Measurements from ENCODE around the gene SERPINA1. TPM values are rescaled to one million over a fixed set of nuclear protein-coding genes. Genes with fewer than 3 reads are reported as not detected.

The SERPINA1 gene
- total RNA-seq, 3 donors from 2014 or later (not counting 1 experiment from before 2014, with no cell fraction given) = 12.7 to 65.3 (median 48.3) TPM

GRCh38 chr14:94395888-94396574 is 7.6 kb upstream of the SERPINA1 start:
- no peak overlapping the region for H3K4me3 Mint-ChIP-seq
- no peaks in the 10 kb centered on the region for H3K36me3 ChIP-seq (ENCODE audit: control insufficient read depth, insufficient read depth, low read length)
- no peaks in the 10 kb centered on the region for H3K9me3 Mint-ChIP-seq
- no peak for ATAC-seq
- H3K4me1 Mint-ChIP-seq = peaks cover 12 to 15% of the 10 kb centered on the region in 2 donors
- no peak overlapping the region for H3K27ac ChIP-seq (ENCODE audit: low read length)
- DNase-seq = no peak
- H3K27me3 Mint-ChIP-seq (ENCODE audit: low read depth in 2 of 2) = peaks cover 11 to 47% of the 10 kb centered on the region in 2 donors
- no peak overlapping the region for H3K4me3 ChIP-seq (ENCODE audit: low read length)
- H3K4me1 ChIP-seq (ENCODE audit: control insufficient read depth, insufficient read depth, low read length) = peaks cover 37% of the 10 kb centered on the region
- intact Hi-C loops (cut with micrococcal nuclease) = no loop called here
- no peaks in the 10 kb centered on the region for H3K9me3 ChIP-seq (ENCODE audit: control insufficient read depth, insufficient read depth, low read length)
- no peak overlapping the region for H3K27ac Mint-ChIP-seq
- H3K27me3 ChIP-seq (ENCODE audit: control insufficient read depth, insufficient read depth, low read length) = no peaks in the 10 kb centered on the region
- TF ChIP-seq, protein P1, sequence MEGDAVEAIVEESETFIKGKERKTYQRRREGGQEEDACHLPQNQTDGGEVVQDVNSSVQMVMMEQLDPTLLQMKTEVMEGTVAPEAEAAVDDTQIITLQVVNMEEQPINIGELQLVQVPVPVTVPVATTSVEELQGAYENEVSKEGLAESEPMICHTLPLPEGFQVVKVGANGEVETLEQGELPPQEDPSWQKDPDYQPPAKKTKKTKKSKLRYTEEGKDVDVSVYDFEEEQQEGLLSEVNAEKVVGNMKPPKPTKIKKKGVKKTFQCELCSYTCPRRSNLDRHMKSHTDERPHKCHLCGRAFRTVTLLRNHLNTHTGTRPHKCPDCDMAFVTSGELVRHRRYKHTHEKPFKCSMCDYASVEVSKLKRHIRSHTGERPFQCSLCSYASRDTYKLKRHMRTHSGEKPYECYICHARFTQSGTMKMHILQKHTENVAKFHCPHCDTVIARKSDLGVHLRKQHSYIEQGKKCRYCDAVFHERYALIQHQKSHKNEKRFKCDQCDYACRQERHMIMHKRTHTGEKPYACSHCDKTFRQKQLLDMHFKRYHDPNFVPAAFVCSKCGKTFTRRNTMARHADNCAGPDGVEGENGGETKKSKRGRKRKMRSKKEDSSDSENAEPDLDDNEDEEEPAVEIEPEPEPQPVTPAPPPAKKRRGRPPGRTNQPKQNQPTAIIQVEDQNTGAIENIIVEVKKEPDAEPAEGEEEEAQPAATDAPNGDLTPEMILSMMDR (IDR thresholded peaks at IDR 0.05) = no peak
- H3K36me3 Mint-ChIP-seq = no peaks in the 10 kb centered on the region
- WGBS (ENCODE audit: insufficient coverage) = 80% methylated on average over 5 of the region's 5 CpGs

GRCh38 chr14:94395282-94395887 is 7.0 kb upstream of the SERPINA1 start:
- WGBS (ENCODE audit: insufficient coverage) = 92% methylated on average over 3 of the region's 4 CpGs
- H3K9me3 Mint-ChIP-seq = no peaks in the 10 kb centered on the region
- Histone ChIP-seq H3K9me3 (ENCODE audit: control insufficient read depth, insufficient read depth, low read length) (no peaks in the 10 kb centered on the region), H3K27me3 (ENCODE audit: control insufficient read depth, insufficient read depth, low read length) (no peaks in the 10 kb centered on the region), H3K4me1 (ENCODE audit: control insufficient read depth, insufficient read depth, low read length) (peaks cover 43% of the 10 kb centered on the region), H3K27ac (ENCODE audit: low read length) (no peak overlapping the region), H3K36me3 (ENCODE audit: control insufficient read depth, insufficient read depth, low read length) (no peaks in the 10 kb centered on the region), H3K4me3 (ENCODE audit: low read length) (no peak overlapping the region)
- no peak overlapping the region for H3K27ac Mint-ChIP-seq
- intact Hi-C loops (cut with micrococcal nuclease) = no loop called here
- no peak overlapping the region for H3K4me3 Mint-ChIP-seq
- no peak for ATAC-seq
- peaks cover 12 to 15% of the 10 kb centered on the region in 2 donors for H3K4me1 Mint-ChIP-seq
- no peaks in the 10 kb centered on the region for H3K36me3 Mint-ChIP-seq
- no peak for DNase-seq
- H3K27me3 Mint-ChIP-seq (ENCODE audit: low read depth in 2 of 2) = peaks cover 11 to 47% of the 10 kb centered on the region in 2 donors
- TF ChIP-seq, protein P1 (IDR thresholded peaks at IDR 0.05) = no peak

- Histone ChIP-seq H3K27me3 (ENCODE audit: control insufficient read depth, insufficient read depth, low read length) (no peaks in the 10 kb centered on the region), H3K4me1 (ENCODE audit: control insufficient read depth, insufficient read depth, low read length) (peaks cover 47% of the 10 kb centered on the region), H3K4me3 (ENCODE audit: low read length) (no peak overlapping the region), H3K9me3 (ENCODE audit: control insufficient read depth, insufficient read depth, low read length) (no peaks in the 10 kb centered on the region), H3K36me3 (ENCODE audit: control insufficient read depth, insufficient read depth, low read length) (no peaks in the 10 kb centered on the region), H3K27ac (ENCODE audit: low read length) (no peak overlapping the region)
- H3K4me3 Mint-ChIP-seq = no peak overlapping the region
- intact Hi-C loops (cut with micrococcal nuclease) = no loop called here
- peak in 2 of 3 donors; percentile 12 to 35 for ATAC-seq
- peaks cover 11 to 47% of the 10 kb centered on the region in 2 donors for H3K27me3 Mint-ChIP-seq (ENCODE audit: low read depth in 2 of 2)
- peak in 1 of 2 donors; percentile 7 for DNase-seq
- TF ChIP-seq, protein P1 (IDR thresholded peaks at IDR 0.05) = no peak
- no peaks in the 10 kb centered on the region for H3K36me3 Mint-ChIP-seq
- no peak overlapping the region for H3K27ac Mint-ChIP-seq
- 50% methylated on average over 9 of the region's 9 CpGs for WGBS (ENCODE audit: insufficient coverage)
- no peaks in the 10 kb centered on the region for H3K9me3 Mint-ChIP-seq
- peaks cover 12 to 15% of the 10 kb centered on the region in 2 donors for H3K4me1 Mint-ChIP-seq
These were observed 6.3 kb upstream of the SERPINA1 start for GRCh38 chr14:94394581-94395207.

Data from natural killer cell (primary cell).